Activated T-cell treated with anti-CD3 and anti-CD28 coated beads, Interleukin-2, amount 50 U/mL, for 48 hours (primary cell): ENCODE measurements around the gene NBL1.
A peak's percentile ranks its signal among the peaks of the same experiment; 100 is the strongest.

ENCODE experiments used
- DNase-seq, 2 experiments: peaks; one replicate each; pipeline ENCODE4 v3.0.0-alpha.2; 2020

Gene NBL1, protein sequence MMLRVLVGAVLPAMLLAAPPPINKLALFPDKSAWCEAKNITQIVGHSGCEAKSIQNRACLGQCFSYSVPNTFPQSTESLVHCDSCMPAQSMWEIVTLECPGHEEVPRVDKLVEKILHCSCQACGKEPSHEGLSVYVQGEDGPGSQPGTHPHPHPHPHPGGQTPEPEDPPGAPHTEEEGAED

DNA sequence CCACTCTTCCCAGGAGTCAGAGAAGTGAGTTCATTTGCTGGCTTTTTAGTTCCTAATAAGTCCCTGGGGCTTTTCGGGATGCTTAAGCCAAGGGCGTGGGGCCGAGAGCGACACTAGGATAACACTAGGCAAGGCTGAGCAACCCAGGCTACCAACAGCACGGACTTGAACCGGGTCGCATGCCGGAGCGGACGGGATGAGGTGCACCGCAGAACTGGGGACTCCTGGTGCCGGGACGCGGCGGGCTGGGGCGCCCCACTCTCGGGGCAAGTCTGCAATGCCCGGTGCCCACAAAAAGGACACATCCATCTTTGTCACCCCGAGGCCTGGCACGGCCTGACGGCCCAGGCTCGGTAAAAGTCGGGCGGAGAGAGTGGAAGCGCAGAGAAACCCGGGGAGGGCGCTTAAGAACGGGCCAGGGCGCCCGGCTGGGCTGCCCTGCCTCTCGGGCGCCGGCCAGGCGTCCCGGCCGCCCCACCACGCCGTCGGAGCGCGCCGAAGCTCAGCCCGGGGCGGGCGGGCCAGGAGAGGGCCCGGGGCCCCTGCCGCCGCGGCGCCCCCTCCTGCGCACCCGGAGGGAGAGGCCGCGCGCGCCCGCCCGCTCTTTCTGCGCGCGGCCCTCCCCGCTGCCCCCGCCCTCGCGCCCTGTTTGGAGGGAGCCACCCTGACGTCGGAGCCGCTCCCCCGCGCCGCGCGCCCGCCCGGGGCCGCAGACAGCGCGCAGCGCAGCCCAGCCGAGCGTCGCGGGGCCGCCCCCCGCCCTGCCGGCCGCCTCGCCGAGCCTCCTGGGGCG lies at the start of gene NBL1:
Gene NBL1, plus strand, starts transcription at position 710 of the 793 bp plus-strand sequence. CDS start 10,720 bp downstream, outside the sequence.
- DNase-seq, result peak; percentile 71 to 81

DNA sequence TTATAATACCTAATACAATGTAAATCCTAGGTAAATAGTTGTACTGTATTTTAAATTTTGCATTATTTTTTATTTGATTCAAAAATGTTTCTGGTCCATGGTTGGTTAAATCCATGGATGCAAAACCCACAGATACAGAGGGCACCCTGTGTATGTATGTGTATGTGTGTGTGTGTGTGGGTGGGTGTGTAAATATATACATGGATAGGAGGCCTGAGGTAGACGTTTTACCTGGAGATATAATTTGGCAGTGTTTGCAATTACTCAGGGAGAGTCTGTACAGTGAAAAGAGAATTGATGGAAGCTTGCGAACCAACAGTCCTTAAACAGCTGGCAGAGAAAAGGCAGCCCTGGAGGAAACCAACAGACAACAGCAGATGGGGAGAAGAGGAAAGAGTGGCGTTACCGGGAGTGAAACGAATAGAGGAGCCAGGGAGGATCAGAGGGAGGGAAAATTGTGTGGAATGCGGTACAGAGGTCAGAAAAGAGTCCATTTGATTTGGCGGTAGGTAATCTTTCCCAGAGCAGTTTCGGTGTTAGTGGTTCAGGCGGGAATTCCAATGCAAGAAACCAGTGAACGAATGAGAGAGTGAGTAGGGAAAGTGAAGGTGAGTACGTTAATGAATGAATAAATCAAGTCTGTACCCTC lies 47.9 kb upstream of the NBL1 start:
- no peak for DNase-seq

GRCh38 chr1:19596714-19597495 lies 47.2 kb upstream of the NBL1 start:
- peak; percentile 97 to 98 for DNase-seq

GRCh38 chr1:19597496-19598309 lies 46.4 kb upstream of the NBL1 start:
- no peak for DNase-seq

GRCh38 chr1:19599810-19600209 lies 44.3 kb upstream of the NBL1 start:
- DNase-seq, result no peak

GRCh38 chr1:19602486-19602885 lies 41.6 kb upstream of the NBL1 start:
- no peak for DNase-seq

GRCh38 chr1:19605967-19606366 lies 38.1 kb upstream of the NBL1 start:
- DNase-seq, result no peak

DNA sequence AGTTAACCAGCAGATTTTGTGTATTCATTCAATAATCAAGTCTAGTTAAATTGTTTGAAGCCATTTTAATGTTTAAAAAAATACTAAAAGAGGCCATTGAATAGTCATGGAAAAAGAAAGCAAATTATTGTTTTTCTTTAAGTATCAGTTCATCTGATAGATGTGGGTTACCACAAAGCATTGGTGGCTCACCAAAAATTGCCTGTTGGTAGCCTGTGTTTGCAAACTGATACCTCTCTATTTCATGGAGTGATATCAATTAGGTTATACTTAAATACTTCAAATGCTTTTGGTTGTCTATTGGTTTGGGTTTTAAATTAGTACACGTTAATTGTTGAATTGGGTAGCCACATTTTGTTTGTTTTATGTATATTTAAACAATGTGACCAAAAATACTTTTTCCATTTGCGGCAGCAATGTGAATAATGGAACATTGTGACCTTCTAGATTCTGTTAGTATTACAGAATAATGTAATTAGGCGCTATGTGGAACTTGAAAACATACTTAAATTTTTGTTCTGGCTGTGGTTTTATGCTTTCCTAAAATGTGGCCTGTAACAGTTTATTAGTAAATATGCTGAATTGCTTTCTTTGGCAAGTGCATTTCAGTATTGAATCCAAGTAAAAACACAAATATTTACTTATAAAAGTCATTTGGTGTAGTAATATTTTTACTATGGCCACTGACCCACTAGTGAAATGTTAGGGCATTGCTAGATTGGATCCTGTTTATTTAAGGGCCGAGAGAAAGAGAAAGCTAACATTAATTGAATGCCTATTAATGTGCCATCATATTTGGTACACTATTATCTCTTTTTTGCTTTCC lies 37.1 kb upstream of the NBL1 start:
- peak in 1 of 2 experiments; percentile 39 for DNase-seq

DNA sequence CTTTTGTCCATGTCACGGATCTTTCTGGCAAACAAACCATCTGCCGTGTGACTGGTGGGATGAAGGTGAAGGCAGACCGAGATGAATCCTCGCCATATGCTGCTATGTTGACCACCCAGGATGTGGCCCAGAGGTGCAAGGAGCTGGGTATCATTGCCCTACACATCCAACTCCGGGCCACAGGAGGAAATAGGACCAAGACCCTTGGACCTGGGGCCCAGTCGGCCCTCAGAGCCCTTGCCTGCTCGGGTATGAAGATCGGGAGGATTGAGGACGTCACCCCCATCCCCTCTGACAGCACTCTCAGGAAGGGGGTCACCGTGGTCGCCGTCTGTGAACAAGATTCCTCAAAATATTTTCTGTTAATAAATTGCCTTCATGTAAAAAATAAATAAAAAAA lies 35.9 kb upstream of the NBL1 start:
- DNase-seq, result no peak

- no peak for DNase-seq
These were observed 33.7 kb upstream of the NBL1 start for GRCh38 chr1:19610282-19610981.

- DNase-seq, result no peak
These were observed 31.6 kb upstream of the NBL1 start for GRCh38 chr1:19612530-19612929.

GRCh38 chr1:19613171-19613703 lies 30.9 kb upstream of the NBL1 start:
- DNase-seq, result no peak

DNA sequence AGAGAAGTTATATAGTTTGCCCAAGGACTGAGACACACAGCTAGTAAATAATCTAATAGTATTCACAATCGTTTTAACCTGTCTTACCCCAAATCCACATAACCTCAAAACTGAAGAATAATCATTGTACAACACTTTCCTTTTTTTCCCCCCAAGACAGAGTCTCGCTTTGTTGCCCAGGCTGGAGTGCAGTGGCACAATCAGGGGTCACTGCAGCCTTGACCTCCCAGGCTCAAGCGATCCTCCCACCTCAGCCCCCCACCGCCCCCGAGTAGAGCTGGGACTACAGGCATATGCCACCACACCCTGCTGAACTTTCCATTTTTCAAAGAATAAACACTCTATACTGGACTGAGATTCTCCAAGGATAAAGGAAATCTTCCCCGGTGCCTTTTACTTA lies 28.7 kb upstream of the NBL1 start:
- no peak for DNase-seq

DNA sequence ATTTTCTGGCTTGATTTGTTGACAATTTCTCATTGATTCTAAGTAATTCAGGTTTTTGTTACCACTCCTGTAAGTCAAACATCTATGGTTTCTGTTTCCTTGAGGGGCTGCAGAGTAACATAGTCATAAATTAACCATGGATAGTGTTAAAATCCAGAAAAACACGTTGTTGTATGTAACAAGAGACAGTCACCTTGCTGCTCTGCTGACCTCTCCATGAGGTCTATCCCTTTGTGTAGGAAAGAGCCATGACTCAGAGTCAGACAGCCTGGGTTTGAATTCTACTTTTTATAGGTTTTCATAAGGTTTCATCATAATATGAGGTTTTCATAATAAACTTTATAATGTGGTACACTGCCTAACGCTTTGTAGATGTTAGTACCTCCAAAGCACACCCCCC lies 27.6 kb upstream of the NBL1 start:
- DNase-seq, result no peak

- no peak for DNase-seq
These were observed 26.7 kb upstream of the NBL1 start for GRCh38 chr1:19617376-19617775.

DNA sequence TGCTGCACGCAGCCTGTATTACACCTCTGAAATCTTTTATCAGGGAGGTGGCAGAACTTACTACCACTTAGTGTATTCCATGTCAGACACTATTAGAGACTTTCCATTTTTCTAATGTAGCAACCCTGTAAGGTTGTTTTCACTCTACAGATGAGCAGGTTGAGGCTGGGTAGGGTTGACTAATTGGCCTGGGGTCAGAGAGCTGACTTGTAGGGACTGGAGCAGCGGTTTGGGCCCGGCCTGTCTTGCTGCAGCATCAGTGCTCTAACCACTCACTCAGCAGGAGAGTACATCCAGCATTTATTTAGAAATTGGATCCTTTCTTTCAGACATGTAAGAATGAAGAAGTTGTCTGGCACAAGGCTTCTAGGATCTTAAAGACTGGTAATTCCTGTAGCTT lies 25.7 kb upstream of the NBL1 start:
- DNase-seq, result no peak

GRCh38 chr1:19619697-19620384 lies 24.3 kb upstream of the NBL1 start:
- no peak for DNase-seq

GRCh38 chr1:19620786-19621185 lies 23.3 kb upstream of the NBL1 start:
- no peak for DNase-seq

DNA sequence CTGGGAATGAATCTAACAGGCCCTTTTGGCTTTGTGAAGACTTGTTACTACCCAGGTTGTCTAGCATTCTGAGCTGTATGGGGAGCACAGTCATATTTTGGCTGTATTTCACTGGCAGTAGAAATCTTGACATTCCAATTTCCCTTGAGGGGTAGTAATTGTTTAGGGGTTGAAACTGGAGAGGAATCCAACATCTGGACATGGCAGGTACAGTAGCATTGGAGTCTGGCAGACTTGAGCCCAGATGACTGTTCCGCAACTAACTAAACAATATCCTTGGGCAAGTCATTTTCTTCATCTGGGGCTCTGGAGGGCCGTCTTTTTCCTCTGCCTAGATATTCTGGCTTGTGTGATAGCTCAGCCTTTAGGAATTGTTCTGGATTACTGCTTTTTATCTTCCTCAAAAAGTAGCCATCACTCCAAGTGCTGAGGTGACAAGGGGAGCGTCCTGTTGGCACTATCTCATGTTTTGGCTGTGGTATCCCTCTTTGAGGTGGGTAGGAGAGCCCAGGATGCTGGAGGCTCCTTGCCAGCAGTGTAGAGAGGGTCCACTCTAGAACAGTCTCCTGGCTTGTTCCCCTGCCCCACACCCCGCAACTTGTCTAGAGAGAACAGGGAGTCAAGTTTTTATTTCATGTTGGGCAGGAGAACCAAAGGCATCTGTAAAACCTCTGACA lies 22.7 kb upstream of the NBL1 start:
- no peak for DNase-seq
